Anterior cingulate cortex (tissue), 58 donors: ENCODE measurements around the gene HPF1.
"Not testable (repeated sequence)": the region's sequence is repeated elsewhere in the genome, so short reads cannot be mapped to it uniquely, and the experiment has no call there.

ENCODE experiments used
- DNase-seq, 58 donors: peaks; one replicate each; lab custom pipeline; 2025; lab: John Stamatoyannopoulos, UW

The HPF1 gene

DNA sequence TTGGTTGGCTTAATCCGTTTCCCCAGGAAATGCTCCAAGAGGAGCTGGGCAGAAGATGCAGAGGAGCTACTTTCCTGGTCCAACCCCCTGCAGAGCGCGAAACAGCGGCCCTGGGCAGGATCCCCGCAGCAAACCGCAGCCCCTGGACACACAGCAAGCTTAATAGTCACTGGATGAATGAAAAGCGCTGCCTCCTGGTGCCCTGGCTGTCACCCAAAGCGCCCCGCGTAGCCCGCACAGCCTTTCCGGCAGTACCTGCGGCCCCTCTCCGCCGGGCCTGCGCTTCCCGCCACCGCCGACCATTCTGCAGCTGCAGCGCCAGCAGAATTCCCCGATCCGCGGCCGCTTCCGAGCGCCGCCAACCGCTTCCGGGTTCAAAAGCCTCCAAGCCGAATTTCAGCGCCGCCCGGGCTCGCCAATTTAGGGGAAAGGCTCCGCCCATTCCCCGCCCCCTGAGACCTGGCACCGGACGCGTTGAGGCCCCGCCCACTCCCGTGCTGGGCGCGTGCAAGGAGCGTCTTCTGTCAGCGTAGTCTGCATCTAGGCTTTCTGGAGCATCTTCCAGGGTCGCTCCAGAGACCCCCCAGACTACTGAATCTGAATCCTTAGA, at the start of gene HPF1:
TSS of gene HPF1 (minus strand) at position 370 of the 610 bp plus-strand sequence. CDS start at position 303, 67 bp downstream.
- DNase-seq, result peak; percentile 41 to 93 (median 83)

DNA sequence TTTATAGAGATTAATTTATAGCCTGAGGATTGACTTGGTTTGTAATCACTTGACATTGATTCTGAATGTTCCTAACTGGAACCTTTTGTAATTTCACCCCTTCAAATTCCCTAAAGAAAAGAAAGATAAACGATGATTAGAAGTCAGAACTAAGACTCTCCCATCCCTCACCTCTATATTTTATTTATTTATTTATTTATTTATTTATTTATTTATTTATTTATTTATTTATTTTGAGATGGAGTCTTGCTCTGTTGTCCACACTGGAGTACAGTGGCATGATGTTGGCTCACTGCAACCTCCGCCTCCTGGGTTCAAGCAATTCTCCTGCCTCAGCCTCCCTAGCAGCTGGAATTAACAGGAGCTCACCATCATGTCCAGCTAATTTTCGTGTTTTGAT, 49.0 kb upstream of the HPF1 start:
- not testable (repeated sequence) for DNase-seq

DNA sequence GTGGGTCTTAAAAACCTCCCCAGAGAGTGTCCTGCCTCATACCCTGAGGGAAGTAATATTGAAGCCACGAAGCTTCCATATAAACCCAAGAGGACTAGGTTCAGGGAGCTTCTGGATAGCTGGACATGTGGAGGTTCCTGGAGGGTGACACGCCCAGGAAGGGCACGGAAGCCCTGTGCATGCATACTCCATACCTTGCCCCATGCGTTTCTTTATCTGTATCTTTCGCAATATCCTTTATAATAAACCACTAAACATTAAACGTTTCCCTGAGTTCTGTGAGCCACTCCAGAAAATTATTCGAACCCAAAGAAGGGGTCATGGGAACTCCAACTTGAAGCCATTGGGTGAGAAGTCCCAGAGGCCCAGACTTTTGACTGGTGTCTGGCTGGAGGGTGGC, 45.7 kb upstream of the HPF1 start:
- no peak for DNase-seq

DNA sequence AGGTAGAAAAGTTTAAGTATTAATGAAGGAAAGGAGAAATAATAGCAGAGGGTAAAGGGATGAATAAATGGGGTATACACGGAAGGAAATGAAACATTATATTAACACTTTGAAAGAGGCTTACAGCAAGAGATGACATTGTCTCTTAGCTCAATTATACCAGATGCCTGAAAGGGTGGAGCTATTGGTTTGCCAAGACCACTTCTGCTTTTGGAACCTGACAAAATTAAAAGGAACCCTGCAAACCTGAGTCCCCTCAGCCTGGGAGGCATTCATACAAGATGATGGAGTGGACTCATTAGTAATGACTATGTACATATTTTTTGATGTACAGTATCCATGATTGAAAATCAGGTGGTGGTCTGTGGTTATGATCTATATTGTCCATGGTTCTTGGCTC, 45.1 kb upstream of the HPF1 start:
- DNase-seq, result no peak

DNA sequence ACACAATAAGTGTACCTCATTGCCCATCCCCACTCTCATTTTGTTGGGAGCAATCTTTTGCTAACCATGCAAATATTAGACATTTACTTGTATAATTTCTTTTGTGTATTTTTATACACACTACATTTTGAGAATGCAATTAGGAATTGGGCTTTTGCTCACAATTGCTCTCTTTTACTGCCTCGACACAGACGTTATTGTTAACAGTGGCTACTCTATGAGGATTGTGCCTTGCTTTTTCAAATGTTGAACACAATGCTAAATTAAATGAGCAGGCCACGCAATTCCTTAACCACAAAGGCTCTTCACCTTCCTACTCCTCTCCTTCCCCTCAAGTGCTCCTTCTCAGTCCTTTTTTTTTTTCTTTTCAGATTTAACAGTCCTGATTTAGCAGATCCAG, 42.8 kb upstream of the HPF1 start:
- DNase-seq, result peak in 6 of 58 donors; percentile 2 to 57 (median 22)

DNA sequence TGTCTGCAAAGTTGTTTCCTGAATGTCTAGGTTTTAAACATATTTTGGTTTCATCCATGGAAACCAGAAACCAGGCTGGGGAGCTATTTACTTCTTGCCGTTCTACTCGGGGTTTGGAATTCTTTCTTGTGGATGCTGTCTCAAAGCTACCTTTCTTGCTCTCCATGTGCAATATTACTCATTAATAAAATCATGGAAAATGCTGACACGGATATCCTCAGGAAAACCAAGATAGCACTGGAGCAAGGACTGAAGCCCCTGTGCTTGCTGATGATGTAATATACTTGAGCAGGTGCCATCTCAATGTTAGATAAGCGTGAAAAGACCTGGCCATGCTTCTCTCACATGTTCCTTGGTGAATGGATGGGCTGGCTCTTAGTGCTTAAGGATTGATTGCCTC, 41.5 kb upstream of the HPF1 start:
- no peak for DNase-seq

DNA sequence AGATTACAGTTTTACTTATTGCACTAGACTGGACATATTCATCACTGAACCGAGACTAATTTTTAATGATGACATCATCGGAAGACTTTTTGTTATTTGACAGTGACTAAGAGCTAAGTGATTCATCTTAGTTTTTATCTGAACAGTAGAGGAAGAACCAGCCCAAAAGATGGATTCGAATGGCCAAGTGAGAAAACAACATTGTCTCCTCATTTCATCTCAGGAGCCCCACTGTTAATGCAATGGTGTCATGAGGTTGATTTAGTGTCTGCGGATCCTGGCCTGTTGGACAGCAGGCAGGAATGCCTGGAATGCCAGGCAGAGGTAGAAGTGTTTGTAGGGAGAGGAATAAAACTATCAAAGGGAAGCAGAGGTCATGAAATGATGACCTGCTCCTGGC, 37.8 kb upstream of the HPF1 start:
- DNase-seq, result no peak

DNA sequence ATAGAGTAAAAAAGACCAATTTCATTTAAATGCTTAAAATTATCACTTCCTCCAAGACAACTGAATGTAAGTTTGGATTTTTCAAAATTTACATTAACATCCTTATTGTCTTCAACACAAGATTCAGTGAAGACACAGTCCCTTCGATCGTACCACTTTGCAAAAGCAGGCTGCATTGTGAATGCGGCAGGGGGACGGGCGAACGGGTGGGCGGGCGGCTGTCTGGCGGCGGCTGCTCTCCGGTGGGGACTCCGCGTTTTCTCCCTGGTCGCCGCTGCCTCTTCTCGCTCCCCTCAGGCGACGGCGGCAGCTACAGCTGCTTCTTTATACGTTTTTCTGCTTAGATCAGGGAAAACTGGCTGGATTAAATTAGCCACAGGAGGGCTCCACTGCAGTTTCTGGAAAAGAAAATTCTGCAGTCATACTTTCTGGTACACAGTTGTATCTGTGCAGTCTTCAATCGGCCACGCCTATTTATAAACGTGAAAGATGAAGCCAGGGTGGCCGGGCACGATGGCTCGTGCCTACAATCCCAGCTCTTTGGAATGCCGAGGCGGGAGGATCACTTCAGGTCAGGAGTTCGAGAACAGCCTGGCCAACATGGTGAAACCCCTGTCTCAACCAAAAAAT, 33.9 kb upstream of the HPF1 start:
- DNase-seq, result peak in 57 of 58 donors; percentile 1 to 81 (median 47)

DNA sequence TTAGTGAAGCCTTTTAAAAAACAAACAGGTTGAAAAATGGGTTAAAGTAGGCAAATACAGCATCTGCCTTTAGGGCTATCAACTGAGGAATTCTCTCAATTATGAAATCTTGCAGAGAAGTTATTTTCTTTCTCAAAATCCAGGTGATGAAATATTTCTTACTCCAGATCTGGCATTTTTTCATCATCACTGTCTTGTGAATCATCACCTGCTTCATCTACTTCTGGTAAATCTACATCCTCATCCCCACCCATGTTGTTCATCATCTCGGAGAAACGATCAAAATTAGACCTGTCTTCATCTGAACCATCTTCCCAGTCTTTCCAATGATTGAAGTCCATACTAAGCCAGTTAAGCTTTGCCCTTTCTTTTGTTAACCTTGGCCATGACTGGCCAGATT, 33.3 kb upstream of the HPF1 start:
- DNase-seq, result no peak

DNA sequence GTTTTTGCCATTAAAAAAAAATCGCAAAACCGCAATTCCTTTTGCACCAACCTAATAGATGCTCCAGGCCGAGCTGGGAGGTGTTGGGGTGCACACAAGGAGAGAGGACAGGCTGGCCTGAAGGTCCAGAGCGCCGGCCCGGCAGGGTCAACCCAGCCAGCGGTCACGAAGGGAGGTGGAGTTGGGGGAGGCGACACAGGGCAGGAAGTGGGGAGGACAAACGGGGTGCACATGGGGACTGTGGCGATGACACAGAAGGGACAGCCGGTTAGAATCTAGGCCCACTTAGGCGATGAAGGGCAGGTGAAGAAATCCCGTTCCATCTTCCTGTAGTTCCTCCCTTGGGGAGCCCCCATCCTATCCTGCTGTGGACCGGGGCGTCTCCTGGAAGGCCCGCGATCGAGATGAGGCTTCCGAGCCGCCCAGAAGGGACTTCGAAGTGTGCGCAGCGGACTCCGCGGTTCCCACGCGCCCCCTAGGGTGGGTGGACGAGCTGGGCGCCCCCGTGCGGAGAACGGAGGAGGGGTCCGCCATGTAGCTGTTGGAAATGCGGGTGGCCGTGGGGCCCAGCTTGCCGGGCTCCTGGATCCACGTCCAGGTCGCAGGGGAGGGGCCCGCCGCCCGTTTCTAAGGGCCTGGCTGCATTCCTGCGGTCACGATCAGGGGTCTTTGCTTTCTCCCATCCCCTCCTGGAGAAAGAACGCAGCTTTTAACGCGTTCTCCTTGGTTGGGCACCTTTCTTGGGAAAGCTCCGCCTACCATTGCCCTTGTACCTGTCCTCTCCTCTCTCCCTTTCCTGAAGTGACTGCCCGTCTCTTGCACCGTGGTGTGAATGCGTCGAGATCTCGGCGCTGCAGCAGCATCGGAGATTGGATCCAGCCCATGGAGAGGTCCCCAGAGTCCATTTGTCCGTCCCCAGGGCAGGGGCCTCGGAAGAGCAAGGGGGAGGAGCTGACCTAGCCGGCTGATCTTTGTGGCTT, 17.0 kb upstream of the HPF1 start:
- peak in 7 of 58 donors; percentile 3 to 18 (median 6) for DNase-seq

DNA sequence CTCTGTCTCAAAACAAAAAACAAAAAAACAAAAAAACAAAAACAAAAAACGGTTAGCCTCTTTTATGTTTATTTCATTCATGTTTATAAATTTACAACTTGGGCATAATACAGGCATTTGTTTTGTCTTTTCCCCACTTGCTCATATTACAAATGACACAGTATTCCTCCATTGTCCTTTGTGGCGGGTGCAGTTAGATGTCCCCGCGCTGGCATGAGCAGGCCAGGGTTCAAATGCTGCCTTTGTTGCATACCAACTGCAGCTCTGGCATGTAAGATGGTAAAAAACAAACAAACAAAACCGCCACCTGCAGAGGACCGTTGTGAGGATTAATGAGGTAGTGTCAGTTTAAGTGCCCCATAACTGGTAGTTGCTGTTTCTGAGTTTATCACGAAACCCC, 16.1 kb upstream of the HPF1 start:
- DNase-seq, result peak in 18 of 58 donors; percentile 1 to 55 (median 8)

DNA sequence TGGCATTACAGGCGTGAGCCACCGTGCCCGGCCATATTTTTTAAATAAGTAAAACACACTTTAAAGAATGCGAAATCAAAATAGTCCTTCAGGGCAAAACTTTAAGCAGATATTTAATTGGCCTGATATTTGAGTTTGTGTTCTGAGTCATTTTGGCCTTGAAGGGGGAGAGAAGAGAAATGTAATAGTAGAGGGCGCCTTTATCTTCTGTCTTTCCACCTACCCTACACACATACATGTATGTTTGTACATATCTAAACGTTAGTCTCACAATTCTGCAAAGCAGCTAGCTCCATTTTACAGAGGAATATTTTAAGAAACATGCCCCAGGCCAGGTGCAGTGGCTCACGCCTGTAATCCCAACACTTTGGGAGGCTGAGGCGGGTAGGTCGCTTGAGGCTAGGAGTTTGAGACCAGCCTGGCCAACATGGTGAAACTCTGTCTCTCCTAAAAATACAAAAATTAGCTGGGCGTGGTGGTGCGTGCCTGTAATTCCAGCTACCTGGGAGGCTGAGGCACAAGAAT, 13.9 kb upstream of the HPF1 start:
- DNase-seq, result not testable (repeated sequence)

DNA sequence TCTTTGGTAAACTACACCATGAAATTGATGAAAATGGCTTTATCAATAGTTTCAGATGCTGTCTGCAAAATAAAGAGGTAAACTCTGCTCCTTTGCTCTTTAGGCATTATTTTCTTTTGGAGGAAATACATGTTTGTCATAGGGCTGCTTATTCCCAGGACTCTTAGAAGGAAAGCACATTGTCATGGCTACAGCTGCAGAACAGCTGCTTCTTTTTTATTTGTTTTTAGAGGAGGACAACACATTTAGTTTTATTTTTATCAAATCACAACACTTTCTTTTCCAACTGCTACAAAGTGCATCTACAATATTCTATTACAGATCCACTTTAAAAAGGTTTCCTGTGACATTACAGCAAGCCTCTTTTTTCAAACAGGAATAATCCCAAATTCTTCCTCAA, 12.7 kb upstream of the HPF1 start:
- DNase-seq, result no peak

DNA sequence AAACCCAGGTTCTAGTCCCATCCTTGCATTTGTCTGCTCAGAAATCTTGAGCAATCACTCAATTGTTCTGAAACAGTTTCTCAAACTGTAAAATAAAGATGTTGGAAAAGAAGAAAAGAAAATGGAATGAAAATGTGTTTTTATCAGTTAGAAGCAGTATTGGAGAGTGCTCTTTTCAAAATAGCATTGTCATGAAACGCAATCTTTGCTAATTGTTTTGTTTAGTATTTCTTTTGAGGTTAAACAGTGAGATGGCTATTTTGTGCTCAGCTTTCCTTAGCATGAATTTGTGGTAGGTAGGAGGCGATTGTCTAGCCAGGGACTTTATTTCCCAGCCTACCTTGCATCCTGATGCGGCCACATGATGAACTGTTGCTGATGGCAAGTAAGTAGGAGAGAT, 10.6 kb upstream of the HPF1 start:
- no peak for DNase-seq

DNA sequence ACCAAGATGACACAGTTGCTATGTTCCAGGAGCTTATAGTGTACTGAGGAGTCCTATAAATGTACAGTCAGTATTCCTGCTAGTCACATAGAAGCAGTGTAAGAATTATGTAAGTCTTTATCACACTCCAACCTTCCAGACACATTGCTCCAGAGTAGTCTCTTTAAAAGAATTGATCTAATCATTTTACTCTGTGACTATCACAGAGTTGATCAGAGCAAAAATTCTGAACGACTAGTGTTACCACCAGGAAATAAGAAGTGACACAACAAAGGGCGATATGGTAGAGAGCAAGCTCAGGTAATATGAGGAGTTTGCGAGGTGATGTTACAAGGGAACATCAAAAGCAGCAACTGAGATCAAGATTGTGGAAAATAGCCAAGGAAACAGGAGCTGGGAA, 9.0 kb upstream of the HPF1 start:
- no peak for DNase-seq

DNA sequence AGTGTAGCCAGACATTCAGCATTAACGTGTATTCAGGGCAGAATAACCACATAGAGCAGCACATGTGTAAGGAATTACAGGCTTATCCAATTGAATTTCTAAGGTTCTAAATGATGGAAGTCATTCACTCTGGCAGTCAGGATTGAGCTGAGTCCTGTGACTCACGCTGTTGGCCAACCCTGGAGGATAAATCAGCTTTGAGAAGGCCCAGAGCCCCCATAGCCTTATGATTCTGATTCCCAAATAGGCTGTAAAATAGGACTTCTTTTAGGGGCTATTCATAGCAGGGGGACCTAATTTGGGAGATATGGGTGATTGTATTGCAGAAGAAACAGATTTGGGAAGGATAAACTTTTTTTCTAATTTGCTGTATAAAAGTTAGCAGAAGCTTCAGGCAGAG, 8.1 kb upstream of the HPF1 start:
- DNase-seq, result no peak

DNA sequence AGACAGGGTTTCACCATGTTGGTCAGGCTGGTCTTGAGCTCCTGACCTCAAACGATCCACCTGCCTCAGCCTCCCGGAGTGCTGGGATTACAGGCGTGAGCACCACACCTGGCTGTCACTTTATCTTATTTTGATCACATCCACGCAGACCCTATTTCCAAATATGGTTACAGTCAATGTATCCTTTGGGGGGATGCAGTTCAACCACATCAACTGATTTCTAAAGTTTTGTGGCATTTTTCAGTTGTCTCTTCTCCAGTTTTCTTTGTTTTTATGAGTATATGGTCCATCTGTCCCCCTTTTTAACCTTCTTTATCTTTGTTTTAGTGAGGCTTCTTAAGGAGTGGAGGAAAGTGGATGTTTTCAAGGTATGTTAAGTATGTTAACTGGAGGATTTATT, 4.1 kb upstream of the HPF1 start:
- no peak for DNase-seq

DNA sequence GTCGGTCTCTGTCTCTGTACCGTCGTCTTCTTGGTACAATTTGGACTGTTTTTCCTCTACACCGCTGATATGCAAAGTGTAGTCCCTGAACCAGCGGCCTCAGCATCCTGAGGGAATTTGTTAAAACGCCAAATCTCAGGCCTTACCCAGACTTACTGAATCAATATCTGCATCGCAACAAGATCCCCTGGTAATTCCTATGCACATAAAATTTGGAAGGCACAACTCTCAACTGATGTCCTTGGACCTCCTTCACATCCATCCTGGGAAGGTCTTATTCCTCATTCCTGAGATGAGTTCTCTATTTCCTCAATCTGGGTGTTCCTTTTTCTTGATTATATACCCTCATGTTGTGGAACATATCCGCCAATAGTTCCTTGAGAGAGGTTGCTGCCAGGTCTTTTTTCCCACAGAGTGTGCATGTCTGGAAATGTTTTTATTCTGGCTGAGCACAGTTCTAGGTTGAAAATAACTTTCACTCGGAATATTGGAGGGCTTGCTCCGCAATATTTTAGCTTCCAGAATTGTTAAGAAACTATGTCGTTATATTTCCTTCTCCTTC, 738 bp upstream of the HPF1 start:
- peak in 2 of 58 donors; percentile 4 to 17 for DNase-seq

DNA sequence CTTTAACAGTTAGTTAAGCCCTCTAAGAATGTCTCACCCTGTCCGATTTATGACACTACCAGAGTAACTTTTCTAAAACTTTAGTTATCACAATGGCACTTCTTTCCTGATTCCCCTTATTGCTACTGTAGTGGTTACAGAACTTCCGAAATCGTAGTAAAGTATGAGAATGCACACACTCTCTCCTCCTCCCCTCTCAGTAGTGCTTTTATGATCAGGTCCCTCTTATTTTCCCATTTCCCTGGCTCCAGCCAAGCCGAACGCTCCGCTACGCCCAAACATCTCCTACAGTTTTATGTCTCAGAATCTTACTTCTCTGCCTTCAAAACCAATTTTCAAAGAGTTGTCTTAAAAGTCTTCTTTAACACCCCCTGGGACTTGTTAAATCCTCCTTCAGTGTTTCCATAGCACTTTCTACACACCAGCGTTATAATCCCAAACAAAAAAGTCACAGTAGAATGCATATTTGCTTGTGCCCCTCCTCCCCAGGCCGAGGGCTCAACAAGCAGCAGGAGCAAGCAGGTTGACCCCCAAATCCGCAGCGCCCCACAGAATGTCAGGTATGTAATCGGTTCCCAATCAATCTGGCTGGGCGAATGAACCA, 671 bp downstream of the HPF1 start:
- peak in 2 of 58 donors; percentile 39 to 48 for DNase-seq

DNA sequence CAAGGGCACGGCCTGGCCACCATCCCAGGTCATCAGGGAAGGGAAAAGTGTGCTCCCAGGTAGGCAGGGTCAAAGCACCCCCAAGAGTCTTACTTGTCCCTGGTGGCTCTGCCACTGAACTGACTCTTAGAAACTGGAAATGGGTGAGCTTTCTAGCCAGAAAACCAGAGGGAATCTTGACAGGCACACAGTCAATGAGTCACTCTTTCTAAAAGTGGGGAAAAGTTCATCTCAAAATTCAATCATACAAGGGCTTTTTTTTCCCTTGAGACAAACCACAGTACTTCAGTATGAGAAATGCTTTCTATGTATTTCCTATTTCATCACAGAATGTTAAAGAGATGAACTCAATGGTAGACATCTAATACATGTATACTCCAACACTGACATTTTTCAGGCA, 12.5 kb downstream of the HPF1 start:
- no peak for DNase-seq
